Common myeloid progenitor, CD34-positive (primary cell): Measurements from ENCODE around the gene SAMD4A.

Experiments used
- CTCF ChIA-PET: fragments of 350-600 bp; sonication (Branson Sonifier 250); formaldehyde crosslinking; loops from one replicate; lab custom pipeline; 2021; ENCODE audit warnings: antibody characterized with exemption; lab: Charles Lee
- POLR2A ChIA-PET: fragments of 350-600 bp; sonication (Branson Sonifier 250); formaldehyde crosslinking; loops from one replicate; lab custom pipeline; 2021; ENCODE audit warnings: antibody characterized with exemption; lab: Charles Lee
- DNase-seq, 3 donors: peaks; one replicate each; pipeline versions ENCODE4 v3.0.0 to v3.0.0-alpha.2; 2013
- H3K27ac ChIP-seq, 2 experiments: 1 replicate in 1 of 2; 2 replicates in 1 of 2; pipeline ENCODE4 v1.7.0; 2013; ENCODE audit warnings: inconsistent platforms in 2 of 2, low read length in 2 of 2, mild to moderate bottlenecking in 2 of 2, low read depth in 1 of 2, moderate library complexity in 1 of 2; ENCODE audit not compliant: severe bottlenecking in 2 of 2, insufficient read depth in 1 of 2, poor library complexity in 1 of 2
- H3K27me3 ChIP-seq, 5 experiments: replicated peaks in 2 of 5; 1 replicate in 3 of 5; 2 replicates in 2 of 5; pipeline versions ENCODE4 v1.6.1 to v1.7.0; 2013; ENCODE audit warnings: low read length in 4 of 5, mild to moderate bottlenecking in 2 of 5, moderate library complexity in 2 of 5, inconsistent platforms in 1 of 5; ENCODE audit not compliant: insufficient read depth in 5 of 5, control insufficient read depth in 4 of 5
- H3K36me3 ChIP-seq, 4 experiments: 1 replicate in 2 of 4; 2 replicates in 2 of 4; pipeline versions ENCODE4 v1.6.1 to v1.7.0; 2013; ENCODE audit warnings: low read length in 3 of 4, control low read depth in 1 of 4, mild to moderate bottlenecking in 1 of 4; ENCODE audit not compliant: control insufficient read depth in 4 of 4, insufficient read depth in 4 of 4
- H3K4me1 ChIP-seq, 4 experiments: 1 replicate in 3 of 4; 2 replicates in 1 of 4; pipeline versions ENCODE4 v1.6.1 to v1.7.1; 2013; ENCODE audit warnings: low read length in 3 of 4, mild to moderate bottlenecking in 3 of 4, control low read depth in 1 of 4, inconsistent platforms in 1 of 4, moderate library complexity in 1 of 4; ENCODE audit not compliant: control insufficient read depth in 4 of 4, insufficient read depth in 4 of 4; ENCODE audit errors: control extremely low read depth in 1 of 4
- H3K4me3 ChIP-seq, 7 experiments: 1 replicate in 4 of 7; 2 replicates in 3 of 7; pipeline versions ENCODE4 v1.5.1 to v1.7.0; 2013; ENCODE audit warnings: mild to moderate bottlenecking in 7 of 7, low read length in 6 of 7, moderate library complexity in 6 of 7, inconsistent platforms in 2 of 7, low read depth in 2 of 7, control low read depth in 1 of 7; ENCODE audit not compliant: insufficient read depth in 4 of 7, control insufficient read depth in 1 of 7; ENCODE audit errors: extremely low read depth in 1 of 7
- H3K9me3 ChIP-seq, 5 experiments: 1 replicate in 4 of 5; 2 replicates in 1 of 5; pipeline versions ENCODE4 v1.6.1 to v1.7.1; 2013; ENCODE audit warnings: low read length in 4 of 5, mild to moderate bottlenecking in 2 of 5, inconsistent platforms in 1 of 5, low read depth in 1 of 5, moderate library complexity in 1 of 5; ENCODE audit not compliant: control insufficient read depth in 4 of 5, insufficient read depth in 2 of 5; ENCODE audit errors: control extremely low read depth in 1 of 5
- WGBS: methylation state at CpG from one replicate; pipeline ENCODE4 v1.1.5; 2013; ENCODE audit not compliant: insufficient coverage; 5-methylcytosine and 5-hydroxymethylcytosine counted together

Gene SAMD4A

GRCh38 chr14:54590481-54590880 lies 23.6 kb downstream of the SAMD4A start:
- ChIA-PET POLR2A (interaction anchor here (0.5 to 1.1 kb wide), 2 partner anchors 17 to 23 kb away, joined by 3 read pairs; no protein-coding TSS in a partner anchor), CTCF (interaction anchor here (0.7 to 1.7 kb wide), 7 partner anchors 9 to 215 kb away, joined by 3 to 8 read pairs (median 3); no protein-coding TSS in a partner anchor)
- no peak overlapping the region for H3K4me3 ChIP-seq
- H3K27ac ChIP-seq: no peak overlapping the region
- H3K36me3 ChIP-seq: no peaks in the 10 kb centered on the region
- H3K4me1 ChIP-seq: peaks cover 0 to 5% (median 0%) of the 10 kb centered on the region in 4 experiments
- DNase-seq: no peak
- H3K9me3 ChIP-seq: no peaks in the 10 kb centered on the region
- no peaks in the 10 kb centered on the region for H3K27me3 ChIP-seq

GRCh38 chr14:54591461-54591860 lies 24.5 kb downstream of the SAMD4A start:
- DNase-seq: no peak
- POLR2A ChIA-PET: interaction anchor here (1.1 kb wide), 1 partner anchor 18 kb away, joined by 3 read pairs; no protein-coding TSS in a partner anchor
- Histone ChIP-seq H3K4me3 (no peak overlapping the region), H3K27ac (no peak overlapping the region), H3K9me3 (no peaks in the 10 kb centered on the region), H3K4me1 (peaks cover 0 to 5% (median 0%) of the 10 kb centered on the region in 4 experiments), H3K36me3 (no peaks in the 10 kb centered on the region), H3K27me3 (no peaks in the 10 kb centered on the region)
- no CpG with 5 or more reads among the region's 1 CpG for WGBS
- CTCF ChIA-PET: interaction anchor here (0.7 to 1.7 kb wide), 6 partner anchors 9 to 54 kb away, joined by 3 to 8 read pairs (median 4); no protein-coding TSS in a partner anchor

GRCh38 chr14:54591866-54592265 lies 24.9 kb downstream of the SAMD4A start:
- no peak overlapping the region for H3K4me3 ChIP-seq
- peaks cover 0 to 5% (median 0%) of the 10 kb centered on the region in 4 experiments for H3K4me1 ChIP-seq
- ChIA-PET CTCF (interaction anchor here (0.7 to 1.7 kb wide), 5 partner anchors 8 to 39 kb away, joined by 3 to 8 read pairs (median 4); no protein-coding TSS in a partner anchor), POLR2A (interaction anchor here (0.6 kb wide), 1 partner anchor 29 kb away, joined by 6 read pairs; no protein-coding TSS in a partner anchor)
- no peak overlapping the region for H3K27ac ChIP-seq
- no peak for DNase-seq
- H3K27me3 ChIP-seq: no peaks in the 10 kb centered on the region
- WGBS: no CpG with 5 or more reads among the region's 4 CpGs
- no peaks in the 10 kb centered on the region for H3K36me3 ChIP-seq
- H3K9me3 ChIP-seq: no peaks in the 10 kb centered on the region

GRCh38 chr14:54593860-54594259 lies 26.9 kb downstream of the SAMD4A start:
- no CpG with 5 or more reads among the region's 1 CpG for WGBS
- H3K27me3 ChIP-seq: no peaks in the 10 kb centered on the region
- H3K36me3 ChIP-seq: no peaks in the 10 kb centered on the region
- POLR2A ChIA-PET: interaction anchor here (1.0 kb wide), 1 partner anchor 11 kb away, joined by 4 read pairs; no protein-coding TSS in a partner anchor
- H3K27ac ChIP-seq: no peak overlapping the region
- CTCF ChIA-PET: interaction anchor here (0.6 to 1.1 kb wide), 2 partner anchors 12 to 272 kb away, joined by 3 read pairs; no protein-coding TSS in a partner anchor
- H3K4me3 ChIP-seq: no peak overlapping the region
- H3K9me3 ChIP-seq: no peaks in the 10 kb centered on the region
- H3K4me1 ChIP-seq: peaks cover 0 to 8% (median 3%) of the 10 kb centered on the region in 4 experiments
- peak in 2 of 3 donors; percentile 27 to 51 for DNase-seq

GRCh38 chr14:54594537-54594936 lies 27.6 kb downstream of the SAMD4A start:
- H3K4me3 ChIP-seq: no peak overlapping the region
- no peaks in the 10 kb centered on the region for H3K9me3 ChIP-seq
- no CpG with 5 or more reads among the region's 1 CpG for WGBS
- H3K27me3 ChIP-seq: no peaks in the 10 kb centered on the region
- DNase-seq: no peak
- ChIA-PET POLR2A (interaction anchor here (1.0 kb wide), 1 partner anchor 12 kb away, joined by 4 read pairs; no protein-coding TSS in a partner anchor), CTCF (interaction anchor here (0.6 to 0.7 kb wide), 2 partner anchors 10 to 272 kb away, joined by 3 read pairs; no protein-coding TSS in a partner anchor)
- peaks cover 0 to 10% (median 3%) of the 10 kb centered on the region in 4 experiments for H3K4me1 ChIP-seq
- no peak overlapping the region for H3K27ac ChIP-seq
- no peaks in the 10 kb centered on the region for H3K36me3 ChIP-seq

- peak in 2 of 3 donors; percentile 63 to 76 for DNase-seq
- ChIA-PET POLR2A (no interaction called here), CTCF (interaction anchor here (1.0 to 1.3 kb wide), 2 partner anchors 32 to 175 kb away, joined by 3 to 4 read pairs; no protein-coding TSS in a partner anchor)
- 100% methylated on average over 3 of the region's 5 CpGs for WGBS
- Histone ChIP-seq H3K4me1 (peaks cover 0 to 22% (median 6%) of the 10 kb centered on the region in 4 experiments), H3K4me3 (no peak overlapping the region), H3K27ac (no peak overlapping the region), H3K36me3 (no peaks in the 10 kb centered on the region), H3K9me3 (no peaks in the 10 kb centered on the region), H3K27me3 (no peaks in the 10 kb centered on the region)
Observed at GRCh38 chr14:54597795-54598443, 31.0 kb downstream of the SAMD4A start.
